C1 segment of cervical spinal cord (tissue), 14 donors: ENCODE data around the gene FEM1B.

Experiments
- DNase-seq, 14 donors: peaks; one replicate each; lab custom pipeline; 2025; lab: John Stamatoyannopoulos, UW

FEM1B gene

GRCh38 chr15:68321229-68321628, 43.7 kb downstream of the FEM1B start:
- DNase-seq: no peak

DNA sequence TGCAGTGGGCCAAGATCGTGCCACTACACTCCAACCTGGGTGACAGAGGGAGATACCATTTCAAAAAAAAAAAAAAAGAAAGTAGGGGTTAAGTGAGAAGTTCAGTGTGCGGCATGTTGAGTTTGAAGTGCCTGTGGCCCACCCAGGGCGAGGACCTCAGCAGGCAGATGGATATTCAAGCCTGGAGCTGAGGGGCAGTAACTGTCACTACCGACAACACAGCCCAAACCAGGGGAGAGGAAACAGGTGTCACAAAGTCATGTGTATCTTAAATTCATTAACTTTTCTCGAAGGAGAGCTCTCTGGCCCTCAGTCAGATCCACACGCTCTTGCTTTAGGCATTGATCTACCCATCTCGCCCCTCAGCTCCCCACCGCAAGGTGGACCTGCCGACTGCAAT, 45.3 kb downstream of the FEM1B start:
- DNase-seq: no peak

GRCh38 chr15:68325726-68326125, 48.2 kb downstream of the FEM1B start:
- DNase-seq: no peak

DNA sequence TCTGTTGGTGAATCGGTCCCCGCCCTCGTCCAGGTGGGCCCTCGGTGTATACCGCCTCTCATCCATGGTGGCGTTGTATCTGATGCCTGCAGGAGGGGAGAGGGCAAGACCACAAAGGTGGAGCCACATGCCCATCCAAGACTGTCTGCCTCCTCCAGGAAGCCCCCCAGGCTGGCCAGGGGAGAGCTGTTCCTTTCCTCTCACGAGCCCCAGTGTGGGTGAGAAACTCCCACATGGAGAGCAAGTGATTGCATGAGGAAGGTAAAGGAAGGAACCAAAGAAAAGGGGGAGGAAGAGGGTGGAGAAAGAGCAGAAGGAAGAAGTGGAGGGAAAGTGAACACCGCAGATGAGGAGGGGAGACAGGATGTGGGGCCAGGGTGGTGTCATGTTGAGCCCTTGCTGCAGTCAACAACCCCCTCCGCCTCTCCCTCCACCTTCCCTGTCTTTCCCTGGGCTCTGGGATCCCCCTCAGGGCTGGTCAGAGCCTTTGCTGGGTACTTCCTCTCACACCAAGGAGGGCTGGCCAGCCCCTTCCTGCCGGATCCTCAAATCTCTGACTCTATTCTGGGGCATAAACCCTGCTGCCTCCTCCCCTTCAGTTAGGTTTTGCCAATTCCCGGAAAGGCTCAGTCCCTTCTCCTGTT, 49.3 kb downstream of the FEM1B start:
- DNase-seq: no peak

- no peak for DNase-seq
These were observed 50.9 kb downstream of the FEM1B start for GRCh38 chr15:68328443-68328842.

- no peak for DNase-seq
These were observed 51.4 kb downstream of the FEM1B start for GRCh38 chr15:68328964-68329363.

DNA sequence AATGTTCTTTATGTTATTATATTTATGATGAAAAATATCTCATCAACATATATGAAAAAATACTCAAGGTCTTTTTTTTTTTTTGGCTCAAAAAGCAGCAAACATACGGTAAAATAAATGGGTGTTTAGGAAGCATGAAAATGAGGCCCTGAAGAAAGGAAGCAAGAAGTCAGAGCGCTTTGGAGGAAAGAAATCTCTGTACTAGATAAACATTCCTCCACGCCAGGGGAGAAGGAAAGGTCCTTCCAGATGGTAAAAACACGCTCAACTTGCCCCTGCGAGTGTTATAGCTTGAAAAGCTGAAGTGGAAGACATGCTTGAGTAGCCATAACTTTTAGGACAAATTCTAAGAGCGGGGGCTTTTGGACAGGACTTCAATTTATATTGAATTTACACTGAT, 52.9 kb downstream of the FEM1B start:
- peak in 1 of 14 donors; percentile 25 for DNase-seq

DNA sequence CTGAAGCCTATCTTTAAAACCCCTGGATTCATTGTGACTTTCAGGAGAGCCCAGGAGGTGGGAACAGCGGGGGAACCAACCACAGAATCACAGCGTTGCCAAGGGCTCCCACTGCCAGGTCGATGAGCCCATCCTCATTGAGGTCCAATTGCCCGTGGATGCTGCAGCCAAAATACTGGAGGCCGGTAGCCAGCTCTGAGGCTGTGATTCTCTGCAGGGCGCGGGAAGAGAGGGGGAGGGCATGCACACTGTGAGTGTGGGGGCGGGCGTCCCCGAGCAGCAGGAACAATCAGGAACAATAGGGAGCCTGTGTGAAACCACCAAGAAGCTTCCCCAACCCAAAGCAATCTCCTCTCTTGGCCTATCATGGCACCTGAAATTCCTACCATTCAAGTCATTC, 53.4 kb downstream of the FEM1B start:
- DNase-seq: peak in 11 of 14 donors; percentile 6 to 79 (median 32)

- no peak for DNase-seq
These were observed 54.7 kb downstream of the FEM1B start for GRCh38 chr15:68332266-68332665.

DNA sequence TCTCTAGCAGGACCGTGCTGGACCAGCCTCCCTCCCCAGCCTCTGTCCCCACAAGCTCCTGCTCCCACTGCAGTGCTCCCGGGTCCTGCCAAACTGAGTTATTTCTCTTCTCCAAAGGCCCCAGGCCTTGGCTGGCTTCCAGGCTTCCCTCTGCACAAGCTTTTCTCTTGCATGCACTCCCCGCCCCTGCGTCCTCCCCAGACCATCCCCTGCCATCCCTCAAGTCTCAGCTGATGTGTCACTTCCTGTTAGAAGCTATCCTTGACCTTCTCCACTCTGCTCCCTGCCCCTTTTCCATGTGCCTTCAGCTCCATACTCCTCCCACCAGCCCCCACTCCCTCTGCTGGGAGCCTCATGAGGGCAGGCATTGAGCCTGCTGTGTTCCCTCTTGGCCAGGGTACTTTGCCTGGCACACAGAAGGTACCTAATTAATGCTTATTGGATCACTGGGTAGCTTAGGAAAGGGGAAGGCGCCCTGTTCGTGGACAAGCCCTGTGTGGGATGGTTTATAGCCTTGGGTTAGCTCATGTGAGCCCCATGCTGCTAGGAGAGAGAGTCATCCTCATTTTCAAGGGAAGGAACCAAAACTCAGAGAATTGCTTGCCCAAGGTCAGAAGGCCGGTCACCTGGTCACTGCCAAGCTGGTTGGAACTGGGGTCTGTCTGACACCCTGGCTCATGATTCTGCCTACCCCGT, 56.4 kb downstream of the FEM1B start:
- DNase-seq: no peak

DNA sequence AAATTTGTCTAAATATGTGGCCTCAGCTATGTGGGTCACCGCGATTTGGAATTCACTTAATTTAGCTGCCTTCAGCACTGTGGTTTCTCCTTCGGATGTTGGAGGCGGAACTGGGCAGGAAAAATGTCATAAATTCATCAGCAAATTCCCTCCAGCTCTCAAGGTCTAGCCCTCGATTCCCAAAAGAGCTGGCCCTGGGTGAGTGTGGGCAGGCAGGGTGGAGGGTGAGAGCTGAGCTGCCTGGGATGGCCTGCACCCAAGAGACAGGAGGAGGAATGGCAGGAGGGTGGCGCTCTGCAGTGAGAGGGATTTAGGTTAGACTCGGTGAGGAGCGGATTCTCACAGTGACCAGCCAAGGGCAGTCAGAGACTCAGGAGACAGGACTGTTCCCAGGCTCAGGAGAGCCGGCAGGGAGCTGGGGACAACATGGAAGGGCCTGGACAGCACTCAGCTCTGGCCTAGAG, 57.1 kb downstream of the FEM1B start:
- DNase-seq: peak in 2 of 14 donors; percentile 78 to 80

- peak in 11 of 14 donors; percentile 3 to 80 (median 40) for DNase-seq
These were observed 57.7 kb downstream of the FEM1B start for GRCh38 chr15:68335251-68335650.

GRCh38 chr15:68335655-68336054, 58.1 kb downstream of the FEM1B start:
- peak in 3 of 14 donors; percentile 10 to 58 (median 39) for DNase-seq

DNA sequence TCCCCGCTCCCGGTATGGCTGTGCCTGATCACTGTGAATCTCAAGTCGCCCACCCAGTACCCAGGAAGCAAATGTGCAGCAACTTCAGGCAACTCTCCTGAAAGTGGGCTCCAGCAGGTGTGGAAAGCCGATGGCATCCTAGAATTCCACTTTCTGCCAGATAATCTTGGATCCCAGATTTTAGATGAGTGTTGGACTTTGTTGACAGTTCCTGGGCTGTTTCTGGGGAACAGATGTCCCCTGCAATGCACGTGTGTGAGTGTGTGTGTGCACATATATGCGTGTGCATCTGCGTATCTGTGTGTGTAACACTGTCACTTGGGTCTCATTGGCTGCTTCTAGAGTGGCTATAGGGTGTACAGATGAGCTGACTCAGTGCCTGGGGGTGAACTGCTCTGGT, 59.0 kb downstream of the FEM1B start:
- no peak for DNase-seq

- no peak for DNase-seq
These were observed 60.3 kb downstream of the FEM1B start for GRCh38 chr15:68337826-68338225.

DNA sequence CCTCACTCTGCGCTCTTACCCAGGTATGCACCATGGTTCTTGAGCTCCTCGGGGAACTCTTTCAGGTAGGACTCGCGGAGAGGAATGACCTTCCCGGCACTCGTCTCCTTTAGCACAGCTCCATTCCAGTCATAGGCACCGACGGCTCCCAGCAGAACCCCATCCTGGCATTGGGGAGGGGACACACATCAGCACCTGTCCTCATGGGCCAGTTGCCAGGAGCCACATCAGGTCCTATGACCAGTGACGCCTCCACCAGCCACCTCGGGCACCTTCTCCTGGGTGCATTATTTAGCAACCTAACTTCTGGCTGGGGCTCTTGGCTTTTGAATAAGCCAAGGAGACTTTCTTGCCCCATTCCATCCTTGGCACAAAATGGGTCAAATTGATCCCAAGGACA, 61.9 kb downstream of the FEM1B start:
- DNase-seq: no peak

DNA sequence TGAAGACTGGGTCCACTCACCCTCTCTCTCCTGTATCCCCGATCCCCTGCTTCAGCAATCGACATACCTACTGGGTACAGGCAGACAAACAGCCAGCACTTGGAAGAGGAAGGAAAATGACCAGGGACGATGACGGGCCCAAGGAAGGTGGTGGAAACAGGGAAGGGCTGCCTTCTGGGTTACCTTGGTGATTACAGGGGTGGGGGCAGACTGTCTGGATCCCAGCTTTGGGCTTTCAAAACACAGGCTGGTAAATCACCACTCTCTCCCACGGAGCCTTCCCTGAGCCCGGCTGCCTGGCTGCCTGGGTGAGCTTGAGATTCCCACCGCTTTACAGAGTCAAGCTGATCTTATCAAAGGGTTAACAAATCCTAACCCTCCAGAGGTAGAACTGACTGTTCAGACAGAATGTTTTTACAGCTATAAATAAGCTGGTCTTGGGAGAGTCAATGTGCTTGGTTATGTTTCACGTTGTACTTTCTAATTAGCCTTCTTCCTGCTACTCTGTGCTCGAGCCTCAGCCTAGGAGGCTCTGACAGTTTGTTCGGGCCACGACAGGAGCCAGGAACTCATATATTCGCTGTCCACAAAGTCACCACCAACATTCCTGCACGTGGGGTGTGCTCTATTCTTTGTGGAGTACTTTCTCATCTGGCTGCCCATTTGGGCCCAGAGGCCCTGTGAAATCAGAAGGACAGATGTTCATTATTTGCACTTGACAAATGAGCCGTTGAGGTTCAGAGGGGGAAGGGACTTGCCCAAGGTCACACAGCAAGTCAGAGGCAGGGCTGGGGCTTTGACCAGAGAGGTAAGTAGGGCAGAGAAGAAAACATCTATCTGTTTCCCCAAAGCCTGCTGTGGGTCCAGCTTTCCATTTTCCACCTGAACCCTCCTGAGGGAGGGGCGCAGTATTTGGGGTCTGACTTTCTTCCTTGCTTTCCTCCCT, 63.5 kb downstream of the FEM1B start:
- DNase-seq: no peak

- no peak for DNase-seq
These were observed 64.5 kb downstream of the FEM1B start for GRCh38 chr15:68341760-68342725.

DNA sequence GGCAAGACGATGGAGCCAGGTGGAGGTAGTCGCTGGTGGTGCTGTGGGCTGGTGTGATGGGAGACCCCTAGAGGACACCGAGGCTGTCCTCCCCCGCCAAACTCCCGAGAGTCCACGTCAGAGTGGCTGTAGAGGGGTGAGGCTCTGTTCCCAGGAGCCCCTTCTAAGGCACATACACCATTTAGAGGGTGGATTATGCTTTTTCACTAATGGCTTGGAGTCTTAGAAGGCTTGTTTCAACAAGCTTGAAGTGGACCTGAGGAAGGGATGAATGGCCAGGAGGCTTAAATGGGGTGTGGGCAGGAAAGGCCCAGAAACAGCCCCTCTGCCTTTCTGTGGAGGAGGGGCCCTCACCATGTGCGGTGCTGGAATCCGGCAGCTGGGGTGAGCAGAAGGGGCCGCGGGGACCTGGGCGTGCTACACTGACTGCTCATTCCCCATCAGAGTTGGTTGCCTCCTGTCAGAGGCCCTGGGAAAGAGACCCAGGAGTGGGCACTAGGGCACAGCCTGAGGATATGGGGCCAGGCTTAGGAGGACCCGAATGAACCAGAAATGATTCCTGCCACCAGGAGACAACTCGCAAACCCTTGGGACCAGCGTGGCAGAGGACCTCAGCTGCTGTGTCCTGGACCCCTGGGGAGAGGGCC, 66.2 kb downstream of the FEM1B start:
- no peak for DNase-seq

DNA sequence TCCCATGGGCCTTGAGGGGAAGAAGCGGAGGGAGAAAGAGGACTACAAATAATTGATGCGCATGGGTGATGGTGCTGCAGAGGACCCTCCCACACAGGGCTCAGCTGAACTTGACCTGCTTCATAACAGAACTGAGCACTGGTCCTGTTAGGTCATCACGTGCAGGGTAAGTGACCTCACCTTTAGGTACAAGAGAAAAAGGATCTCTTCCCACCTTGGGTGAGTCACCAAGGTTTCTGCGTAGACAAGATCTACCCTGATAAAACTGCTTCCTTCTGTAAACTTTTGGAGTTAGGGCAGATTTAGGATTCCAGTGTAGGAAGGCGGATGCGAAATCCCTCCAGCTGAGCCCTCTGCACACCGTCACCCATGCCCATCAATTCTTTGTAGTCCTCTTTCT, 67.1 kb downstream of the FEM1B start:
- no peak for DNase-seq
